Ishikawa (cell line): Measurements from ENCODE around the gene ZW10.

Experiments used
- CREB1 ChIP-seq: IDR thresholded peaks from 2 replicates; pipeline ENCODE4 v1.6.1; 2012; ENCODE audit warnings: low read depth
- EGR1 ChIP-seq: IDR thresholded peaks from 2 replicates; pipeline ENCODE4 v1.6.1; 2012
- EP300 ChIP-seq: IDR thresholded peaks from 2 replicates; pipeline ENCODE4 v1.6.1; 2012; ENCODE audit warnings: borderline replicate concordance
- FOXM1 ChIP-seq: IDR thresholded peaks from 2 replicates; pipeline ENCODE4 v1.6.1; 2012; ENCODE audit warnings: low read depth, borderline replicate concordance
- MAX ChIP-seq: IDR thresholded peaks from 2 replicates; pipeline ENCODE4 v1.6.1; 2012
- NFIC ChIP-seq: IDR thresholded peaks from 2 replicates; pipeline ENCODE4 v1.6.1; 2012
- RAD21 ChIP-seq: IDR thresholded peaks from 2 replicates; pipeline ENCODE4 v1.6.1; 2012; ENCODE audit warnings: low read depth
- REST ChIP-seq: IDR thresholded peaks from 2 replicates; pipeline ENCODE4 v1.6.1; 2012; ENCODE audit warnings: low read depth, mild to moderate bottlenecking
- TAF1 ChIP-seq: IDR thresholded peaks from 2 replicates; pipeline ENCODE4 v1.6.1; 2012; ENCODE audit warnings: low read depth, mild to moderate bottlenecking
- TCF12 ChIP-seq: IDR thresholded peaks from 2 replicates; pipeline ENCODE4 v1.6.1; 2012; ENCODE audit warnings: low read depth
- YY1 ChIP-seq: IDR thresholded peaks from 2 replicates; pipeline ENCODE4 v1.6.1; 2012; ENCODE audit warnings: low read depth
- ZBTB7A ChIP-seq: IDR thresholded peaks from 2 replicates; pipeline ENCODE4 v1.6.1; 2012; ENCODE audit warnings: low read depth

- no peak for TF ChIP-seq MAX
- no peak for TF ChIP-seq EP300
- no peak for TF ChIP-seq RAD21
- no peak for TF ChIP-seq FOXM1
- TF ChIP-seq TCF12, result no peak
- no peak for TF ChIP-seq CREB1
- TF ChIP-seq TAF1, result no peak
- no peak for TF ChIP-seq YY1
- no peak for TF ChIP-seq EGR1
- TF ChIP-seq REST, result no peak
- no peak for TF ChIP-seq ZBTB7A
- TF ChIP-seq NFIC, result no peak
Observed at GRCh38 chr11:113808931-113809330, 35.4 kb upstream of the ZW10 start.
